Subcutaneous adipose tissue (tissue), 4 donors: ENCODE measurements around the gene KCTD17. TPM values are rescaled to one million over a fixed set of nuclear protein-coding genes. Genes with fewer than 3 reads are reported as not detected.

Experiments used
- CTCF ChIP-seq: fragments of 450-650 bp; IDR thresholded peaks from one replicate; pipeline ENCODE4 v1.5.1; 2016; ENCODE audit warnings: low read depth, mild to moderate bottlenecking, control low read depth, antibody characterized with exemption, moderate library complexity
- total RNA-seq, 4 donors: library from RNA; depleted of rRNA; stranded (reverse); fragments of >200 nt; gene quantifications; one replicate each; pipeline ENCODE4 v1.1.0, GENCODE V29; 2016

KCTD17 gene
- total RNA-seq, 4 donors from 2014 or later: 2.9 to 8.9 (median 8.4) TPM

- no peak for TF ChIP-seq CTCF
These were observed 49.9 kb downstream of the KCTD17 start for GRCh38 chr22:37101311-37102066.

GRCh38 chr22:37103151-37103550 is 51.6 kb downstream of the KCTD17 start:
- no peak for TF ChIP-seq CTCF

GRCh38 chr22:37103656-37104452 is 52.3 kb downstream of the KCTD17 start:
- TF ChIP-seq CTCF: no peak

GRCh38 chr22:37105154-37105553 is 53.6 kb downstream of the KCTD17 start:
- TF ChIP-seq CTCF: no peak

- TF ChIP-seq CTCF: no peak
These were observed 54.4 kb downstream of the KCTD17 start for GRCh38 chr22:37105990-37106389.

GRCh38 chr22:37107816-37108621 is 56.5 kb downstream of the KCTD17 start:
- TF ChIP-seq CTCF: no peak
